Osteocyte (in vitro differentiated cells): Measurements from ENCODE around the gene PTPN22. TPM values are rescaled to one million over a fixed set of nuclear protein-coding genes. Genes with fewer than 3 reads are reported as not detected.

ENCODE experiments used
- DNase-seq: peaks from one replicate; pipeline ENCODE4 v3.0.0; 2021; ENCODE audit warnings: mixed read lengths; ENCODE audit not compliant: unreplicated experiment; ENCODE audit errors: extremely low spot score
- H3K27ac Mint-ChIP-seq: one replicate; pipeline ENCODE4 v1.8.0; 2021; ENCODE audit warnings: mild to moderate bottlenecking, mixed read lengths; ENCODE audit not compliant: unreplicated experiment
- H3K27me3 Mint-ChIP-seq: one replicate; pipeline ENCODE4 v1.8.0; 2021; ENCODE audit warnings: mixed read lengths; ENCODE audit not compliant: unreplicated experiment
- H3K36me3 Mint-ChIP-seq: one replicate; pipeline ENCODE4 v1.8.0; 2021; ENCODE audit warnings: mixed read lengths; ENCODE audit not compliant: unreplicated experiment
- H3K4me1 Mint-ChIP-seq: one replicate; pipeline ENCODE4 v1.8.0; 2021; ENCODE audit warnings: mixed read lengths; ENCODE audit not compliant: unreplicated experiment
- H3K4me3 Mint-ChIP-seq: one replicate; pipeline ENCODE4 v1.8.0; 2021; ENCODE audit warnings: mild to moderate bottlenecking, moderate library complexity, mixed read lengths; ENCODE audit not compliant: unreplicated experiment
- H3K9me3 Mint-ChIP-seq: one replicate; pipeline ENCODE4 v1.8.0; 2021; ENCODE audit warnings: mixed read lengths; ENCODE audit not compliant: unreplicated experiment
- CTCF ChIP-seq: fragments of 200-600 bp; sonication (generic); IDR thresholded peaks from 2 replicates; pipeline ENCODE4 v1.5.0; 2021; ENCODE audit warnings: antibody characterized with exemption, mild to moderate bottlenecking, moderate library complexity
- total RNA-seq: library from RNA; stranded (reverse); gene quantifications from 2 replicates; pipeline ENCODE4 v1.2.1, GENCODE V29; 2021

The PTPN22 gene
- total RNA-seq, 1 donor from 2014 or later = not detected

GRCh38 chr1:113780374-113781146 is 91.0 kb downstream of the PTPN22 start:
- Mint-ChIP-seq H3K4me3 (no peak overlapping the region), H3K27me3 (no peaks in the 10 kb centered on the region), H3K9me3 (peaks cover 4% of the 10 kb centered on the region), H3K4me1 (peaks cover 16% of the 10 kb centered on the region), H3K27ac (no peak overlapping the region), H3K36me3 (peaks cover 15% of the 10 kb centered on the region)
- DNase-seq = no peak
- no peak for TF ChIP-seq CTCF

GRCh38 chr1:113779542-113779941 is 92.0 kb downstream of the PTPN22 start:
- peaks cover 15% of the 10 kb centered on the region for H3K4me1 Mint-ChIP-seq
- peaks cover 17% of the 10 kb centered on the region for H3K36me3 Mint-ChIP-seq
- H3K9me3 Mint-ChIP-seq = peaks cover 4% of the 10 kb centered on the region
- H3K4me3 Mint-ChIP-seq = no peak overlapping the region
- H3K27me3 Mint-ChIP-seq = no peaks in the 10 kb centered on the region
- no peak for DNase-seq
- no peak overlapping the region for H3K27ac Mint-ChIP-seq
- no peak for TF ChIP-seq CTCF

- no peak for TF ChIP-seq CTCF
- Mint-ChIP-seq H3K27me3 (no peaks in the 10 kb centered on the region), H3K9me3 (peaks cover 4% of the 10 kb centered on the region), H3K36me3 (peaks cover 21% of the 10 kb centered on the region), H3K27ac (no peak overlapping the region), H3K4me3 (no peak overlapping the region), H3K4me1 (peaks cover under 1% of the 10 kb centered on the region)
- no peak for DNase-seq
These were observed 94.0 kb downstream of the PTPN22 start for GRCh38 chr1:113777561-113777960.

- Mint-ChIP-seq H3K4me1 (peaks cover 5% of the 10 kb centered on the region), H3K9me3 (no peaks in the 10 kb centered on the region), H3K36me3 (peaks cover 26% of the 10 kb centered on the region), H3K27me3 (no peaks in the 10 kb centered on the region), H3K27ac (no peak overlapping the region), H3K4me3 (no peak overlapping the region)
- DNase-seq = no peak
- TF ChIP-seq CTCF = no peak
These were observed 101.5 kb downstream of the PTPN22 start for GRCh38 chr1:113770031-113770430.

GRCh38 chr1:113769601-113769970 is 101.9 kb downstream of the PTPN22 start:
- no peak for TF ChIP-seq CTCF
- Mint-ChIP-seq H3K27me3 (no peaks in the 10 kb centered on the region), H3K27ac (no peak overlapping the region), H3K4me1 (peaks cover 5% of the 10 kb centered on the region), H3K9me3 (no peaks in the 10 kb centered on the region), H3K4me3 (no peak overlapping the region), H3K36me3 (peaks cover 26% of the 10 kb centered on the region)
- no peak for DNase-seq
